ENCODE results near the gene FAP. TPM values are rescaled to one million over a fixed set of nuclear protein-coding genes. Genes with fewer than 3 reads are reported as not detected.
A peak's percentile ranks its signal among the peaks of the same experiment; 100 is the strongest.

Gene FAP
- total RNA-seq, 1 donor from 2014 or later = 6.6 TPM

DNA sequence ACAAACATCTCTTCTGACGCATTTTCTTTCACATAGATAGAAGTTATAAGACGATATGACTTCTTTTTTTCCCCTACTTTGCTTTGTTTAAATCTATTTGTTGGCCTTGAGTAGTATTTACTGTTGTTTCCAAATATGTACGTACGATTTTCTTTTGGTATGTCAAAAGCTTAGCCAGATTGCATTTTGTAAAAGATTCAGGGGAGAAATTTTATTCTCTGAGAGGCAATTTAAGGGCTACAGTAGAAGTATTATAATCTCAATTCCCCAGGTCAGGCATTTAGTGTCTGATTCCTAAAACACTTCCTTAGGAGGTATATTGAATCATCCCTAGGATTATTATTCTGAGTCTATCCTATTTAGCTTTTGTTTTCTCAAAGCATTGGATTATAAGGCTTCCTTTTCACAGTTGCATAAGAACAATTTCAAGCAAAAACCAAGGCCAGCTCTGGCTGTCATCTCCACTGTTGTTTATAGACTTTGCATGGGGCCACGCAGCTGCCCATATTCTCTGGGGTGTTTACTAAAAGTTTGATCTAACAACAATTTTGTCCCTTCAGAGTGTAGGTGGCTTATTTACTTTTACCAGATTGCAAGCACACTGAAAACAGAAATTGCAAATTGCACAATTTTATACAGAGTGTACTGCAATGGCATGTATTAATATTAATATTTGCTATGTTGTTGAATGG, 57.6 kb downstream of the FAP start:
- DNase-seq = no peak

DNA sequence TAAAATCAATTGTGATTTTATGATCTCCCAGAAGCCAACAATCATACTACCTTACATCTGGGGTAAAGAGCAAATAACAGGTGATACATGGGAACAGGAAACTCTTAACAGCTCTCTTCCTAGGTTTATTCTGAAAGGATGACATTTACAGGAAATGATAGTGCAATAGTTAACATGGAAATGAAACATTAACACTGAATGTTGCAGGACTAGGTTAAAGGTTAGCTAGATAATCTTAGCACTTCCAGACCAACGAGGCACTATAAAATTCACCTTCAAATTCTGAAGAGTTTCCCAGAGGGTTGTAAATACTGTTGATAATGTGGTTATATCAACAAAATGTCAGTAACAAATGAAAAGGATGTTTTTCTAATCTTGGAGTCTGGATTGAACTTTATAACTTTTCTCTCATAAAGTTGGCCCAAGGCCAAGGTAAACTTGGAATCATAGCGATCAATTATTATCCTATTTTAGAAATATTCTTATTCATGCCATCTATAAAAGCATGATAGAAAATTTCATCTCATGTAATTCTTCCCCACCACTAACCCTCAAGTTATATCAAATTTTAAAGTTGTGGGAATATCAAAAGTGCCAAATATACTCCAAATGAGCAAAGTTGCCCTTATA, 58.3 kb downstream of the FAP start:
- DNase-seq = no peak

DNA sequence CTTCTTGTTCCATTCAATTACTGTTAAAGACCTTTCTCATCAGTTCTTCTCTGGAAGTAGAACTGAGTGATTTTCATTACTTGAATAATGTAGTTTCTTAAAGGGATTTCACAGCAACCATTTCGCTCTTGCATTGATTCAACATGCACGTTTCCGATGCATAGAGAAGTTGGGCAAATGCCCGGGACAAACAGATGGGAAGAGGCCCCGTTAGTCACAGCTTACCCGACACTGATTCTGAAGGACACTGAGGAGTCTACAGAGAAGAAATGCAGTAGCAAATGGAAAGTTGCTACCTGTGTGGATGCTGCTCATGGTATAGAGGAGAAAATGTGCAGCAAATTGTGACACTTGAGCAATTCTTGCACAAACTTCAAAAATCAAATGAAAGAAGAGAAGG, 58.9 kb downstream of the FAP start:
- DNase-seq = no peak

DNA sequence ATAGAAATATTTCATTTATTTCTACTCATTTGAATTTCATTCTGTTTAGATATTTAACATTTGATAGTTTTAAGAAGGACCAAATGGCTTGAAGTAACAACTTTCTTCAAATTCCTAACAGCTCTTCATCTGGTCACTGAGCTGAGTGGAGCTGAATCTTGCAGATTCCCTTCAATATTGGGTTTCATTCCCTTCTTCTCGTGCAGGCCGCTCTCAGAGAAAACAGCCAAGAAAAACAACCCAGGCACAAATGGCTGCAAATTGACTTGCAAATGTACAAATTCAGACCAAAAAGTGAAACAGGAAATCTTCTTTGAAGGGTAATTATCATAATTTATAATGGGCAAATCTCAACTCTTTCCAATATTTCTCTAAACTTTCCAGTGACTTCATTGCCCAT, 60.9 kb downstream of the FAP start:
- DNase-seq = no peak

DNA sequence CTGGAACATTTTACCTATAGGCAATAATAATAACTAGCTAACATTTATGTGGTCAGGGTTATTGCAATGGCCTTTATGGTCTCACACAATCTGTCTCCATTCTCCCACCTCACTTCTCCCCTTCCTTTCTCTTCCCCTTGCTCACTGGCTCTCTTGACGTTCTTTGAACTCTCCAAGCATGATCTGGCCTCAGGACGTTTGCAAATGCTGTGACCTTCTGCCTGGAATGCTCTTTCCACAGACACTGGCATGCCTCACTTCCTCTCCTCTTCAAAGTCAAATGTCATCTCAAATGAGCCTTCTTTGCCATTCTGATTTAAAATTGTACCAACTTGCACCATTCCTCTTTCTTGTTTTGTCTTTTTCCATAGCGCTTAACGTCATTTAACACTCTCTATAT, 65.9 kb downstream of the FAP start:
- DNase-seq = no peak

DNA sequence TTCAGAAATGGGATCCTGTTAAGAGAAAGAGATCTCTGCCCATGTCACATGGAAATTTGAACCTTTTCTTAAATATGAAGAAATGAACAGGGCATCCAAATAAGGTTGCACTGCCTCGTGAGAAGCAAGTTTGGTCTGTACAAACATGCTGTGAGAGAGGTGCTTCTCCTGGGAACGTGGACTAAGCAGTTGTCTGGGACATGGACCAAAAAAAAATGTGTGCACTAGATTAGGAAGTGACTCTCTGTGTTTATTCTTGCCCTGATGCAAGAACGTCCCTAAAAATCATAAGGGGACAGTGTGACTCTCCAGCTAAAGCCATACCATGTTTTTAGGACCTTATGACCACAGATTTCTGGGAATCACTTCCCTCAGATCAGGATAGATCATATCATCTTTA, 67.5 kb downstream of the FAP start:
- DNase-seq = no peak

DNA sequence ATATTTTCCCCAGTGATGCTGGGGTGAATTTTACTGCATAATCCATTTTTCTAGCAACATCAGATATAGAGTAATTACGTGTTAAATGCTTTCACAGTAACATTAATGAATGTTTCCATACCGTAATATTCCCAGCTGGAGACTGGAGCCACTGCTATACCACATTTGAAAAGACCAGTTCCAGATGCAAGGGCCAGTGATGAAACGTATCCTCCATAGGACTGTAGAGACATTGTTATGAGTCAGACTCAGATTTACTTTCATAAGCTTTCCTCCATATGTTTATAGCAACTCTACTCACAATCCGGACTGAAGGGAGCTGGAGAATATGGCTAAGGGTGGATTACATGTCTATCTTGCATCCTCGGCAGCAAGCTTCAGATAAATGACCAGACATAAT, 68.5 kb downstream of the FAP start:
- DNase-seq = no peak

DNA sequence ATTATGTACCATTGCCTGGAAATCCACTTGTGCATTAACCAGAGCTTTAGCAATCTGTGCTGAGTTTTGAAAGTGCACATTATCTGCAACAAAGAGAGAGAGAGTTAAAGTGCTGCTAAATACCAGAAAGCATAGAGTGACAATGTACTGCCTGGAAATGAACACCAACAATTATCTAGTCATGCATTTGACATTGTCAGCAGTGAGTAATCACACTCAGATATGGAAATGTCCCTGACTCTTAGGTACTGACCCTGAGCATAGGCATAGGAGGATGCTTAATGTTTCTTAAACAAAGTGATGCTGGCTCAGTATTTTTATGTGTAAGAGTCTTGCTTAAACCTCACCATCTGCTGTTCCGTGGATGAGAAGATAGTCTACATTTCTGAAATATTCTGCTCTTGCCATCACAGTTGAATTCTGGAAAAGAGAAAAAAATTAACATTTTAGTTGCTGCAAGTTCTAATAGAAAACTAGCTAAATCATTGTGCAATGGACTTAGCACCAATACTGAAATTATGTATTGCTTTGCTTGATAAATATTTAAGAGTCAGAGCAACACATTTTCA, 70.4 kb downstream of the FAP start:
- no peak for DNase-seq

DNA sequence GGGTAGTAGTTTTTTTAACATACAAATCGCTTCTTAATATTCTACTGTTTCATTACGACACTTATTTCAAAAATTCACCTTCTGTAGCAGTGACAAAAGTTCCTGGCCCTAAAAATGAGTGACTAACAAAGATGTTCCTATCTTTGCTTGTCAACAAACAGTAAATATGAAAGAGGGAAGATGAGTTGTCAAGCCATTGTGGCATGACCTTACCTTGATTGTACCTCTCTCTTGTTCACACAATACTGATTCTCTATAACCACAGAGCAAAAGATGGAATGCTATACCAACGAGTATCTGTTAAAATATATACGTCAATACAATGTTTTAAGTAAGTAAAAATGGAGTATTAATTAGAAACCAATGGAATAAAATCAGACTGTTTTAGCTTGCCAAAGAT, 76.5 kb downstream of the FAP start:
- DNase-seq = no peak

DNA sequence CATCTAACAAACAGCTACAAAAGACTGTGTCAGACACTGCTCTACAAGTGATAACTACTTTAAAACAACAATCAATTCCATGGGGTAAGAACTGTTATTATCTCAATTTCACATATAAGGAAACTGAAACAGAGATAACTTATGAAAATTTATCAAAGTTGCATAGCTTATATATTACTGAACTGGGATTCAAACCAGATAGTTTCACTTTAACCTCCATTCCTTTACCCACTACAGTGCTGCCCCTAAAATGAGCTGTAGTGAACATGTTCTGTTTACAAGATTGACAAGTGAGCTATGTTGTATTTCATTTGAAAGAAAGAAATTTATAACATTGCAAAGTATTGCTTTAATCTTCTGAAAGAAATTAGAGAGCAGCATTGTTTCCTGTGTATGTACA, 77.1 kb downstream of the FAP start:
- no peak for DNase-seq

DNA sequence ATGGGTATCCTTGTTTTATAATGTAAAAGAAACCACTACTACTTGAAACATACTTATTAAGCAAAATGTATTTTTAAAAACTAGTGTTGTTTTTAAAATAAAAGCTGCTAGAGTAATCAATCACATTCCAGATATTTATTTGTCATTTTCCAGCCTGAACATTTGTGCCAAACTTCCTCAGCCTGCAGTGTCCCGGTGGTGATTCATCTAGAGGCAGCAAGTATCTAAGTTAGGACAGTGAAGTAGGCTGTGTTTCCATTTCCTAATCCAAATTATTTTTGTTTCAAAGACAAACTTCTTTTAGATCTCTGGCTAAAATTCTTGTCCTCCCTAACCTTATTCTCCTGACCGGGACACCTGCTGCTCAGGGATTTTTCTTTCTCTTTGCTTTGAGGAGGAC, 78.4 kb downstream of the FAP start:
- DNase-seq = no peak

DNA sequence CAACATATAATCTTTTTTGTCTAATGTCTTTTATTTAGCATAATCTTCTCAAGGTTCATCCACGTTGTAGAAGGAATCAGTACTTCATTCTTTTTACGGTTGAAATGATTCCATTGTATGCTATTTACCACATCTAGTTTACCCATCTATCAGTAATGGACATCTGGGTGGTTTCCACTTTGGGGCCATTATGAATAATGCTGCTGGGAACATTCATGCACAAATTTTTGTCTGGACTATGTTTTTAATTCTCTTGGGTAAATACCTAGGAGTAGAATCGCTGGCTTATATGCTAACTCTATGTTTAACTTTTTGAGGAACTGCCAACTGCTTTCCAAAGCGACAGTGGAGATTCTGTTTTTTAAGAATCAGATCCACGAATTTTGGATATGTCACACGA, 83.8 kb downstream of the FAP start:
- no peak for DNase-seq

DNA sequence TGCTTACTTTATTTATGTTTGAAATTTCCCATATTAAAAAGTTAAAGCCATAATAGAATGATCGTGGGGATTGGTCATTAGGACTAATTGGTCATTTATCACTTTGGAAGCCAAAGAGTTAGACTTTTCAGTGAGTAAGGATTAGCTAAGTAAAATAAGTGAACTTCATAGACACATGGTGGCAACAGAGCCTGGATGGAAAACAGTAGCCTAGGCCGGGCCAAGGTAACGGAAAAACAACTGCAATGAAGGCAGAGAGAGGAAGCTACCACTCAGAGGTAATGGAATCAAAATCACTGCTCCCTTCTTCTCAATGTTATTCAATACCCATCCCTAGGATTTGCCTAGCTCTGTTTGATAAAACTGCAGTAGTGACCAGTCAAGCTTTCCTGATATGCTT, 87.1 kb downstream of the FAP start:
- no peak for DNase-seq

DNA sequence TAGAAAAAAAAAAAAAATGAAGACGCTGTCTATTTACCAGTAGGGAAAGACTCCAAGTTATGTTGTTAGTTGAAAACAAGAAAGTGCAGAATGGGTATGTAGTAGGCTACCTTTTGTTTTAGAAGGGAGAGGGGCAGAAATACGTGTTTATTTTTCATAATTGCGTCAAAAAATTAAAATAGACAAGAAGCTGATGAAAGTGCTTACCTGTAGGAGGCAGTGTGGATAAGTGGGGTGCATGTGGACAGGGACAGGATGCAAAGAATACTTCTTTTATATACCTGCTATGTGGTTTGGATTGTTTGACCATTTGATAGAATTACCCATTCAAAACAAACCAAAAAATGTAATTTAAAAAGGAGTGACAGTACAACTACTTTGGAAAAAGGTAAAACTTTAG, 88.2 kb downstream of the FAP start:
- DNase-seq = no peak

DNA sequence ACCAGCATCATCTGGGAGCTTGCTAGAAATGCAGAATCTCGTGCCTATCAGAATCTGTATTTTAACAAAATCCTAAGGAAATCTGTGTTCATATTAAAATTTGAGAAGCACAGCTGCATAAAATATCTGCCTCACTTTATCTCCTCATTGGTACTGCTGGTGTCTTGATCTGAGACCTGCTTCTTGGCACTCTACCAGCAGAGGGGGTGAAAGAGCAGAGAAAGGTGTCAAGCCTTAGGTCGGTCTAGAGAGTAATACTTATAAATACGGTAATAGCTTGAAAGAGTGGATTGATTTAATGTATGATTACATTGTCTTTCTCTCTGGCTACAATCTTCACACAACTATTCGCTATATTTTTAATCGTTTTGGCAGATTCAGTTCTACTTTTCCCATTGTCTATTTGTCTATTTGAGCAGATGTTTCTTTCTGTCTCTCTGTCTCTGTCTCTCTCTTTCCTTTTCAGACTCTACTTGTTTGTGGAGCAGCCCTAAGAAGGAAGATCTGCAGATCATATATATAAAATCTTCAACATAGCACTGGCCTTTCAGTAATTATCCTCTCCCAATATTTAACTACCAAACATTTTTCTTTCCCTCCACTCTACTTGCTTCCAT, 89.5 kb downstream of the FAP start:
- peak; percentile 81 for DNase-seq

DNA sequence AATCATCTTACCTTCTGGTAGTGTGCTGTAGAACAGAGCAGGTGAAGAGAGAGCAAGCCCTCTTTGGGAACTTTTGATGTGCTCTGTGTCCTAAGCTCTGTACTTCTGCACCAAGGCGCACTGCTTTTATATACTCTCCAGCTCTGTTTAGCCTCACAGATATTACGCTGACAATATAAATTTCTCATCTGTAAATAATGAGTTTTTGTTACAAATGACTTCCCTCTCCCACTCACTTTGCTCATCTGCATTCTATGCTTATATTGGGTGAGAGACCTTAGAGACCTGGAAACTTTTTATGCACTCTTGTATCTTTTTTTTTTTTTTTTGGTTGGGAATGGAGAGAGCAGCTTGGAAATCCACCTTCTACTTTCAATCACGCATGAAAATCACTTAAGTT, 91.1 kb downstream of the FAP start, which contains the start of gene GCG:
GCG (minus strand) TSS at position 101 of the 400 bp plus-strand sequence. CDS start 3,069 bp downstream, outside the sequence.
- no peak for DNase-seq

DNA sequence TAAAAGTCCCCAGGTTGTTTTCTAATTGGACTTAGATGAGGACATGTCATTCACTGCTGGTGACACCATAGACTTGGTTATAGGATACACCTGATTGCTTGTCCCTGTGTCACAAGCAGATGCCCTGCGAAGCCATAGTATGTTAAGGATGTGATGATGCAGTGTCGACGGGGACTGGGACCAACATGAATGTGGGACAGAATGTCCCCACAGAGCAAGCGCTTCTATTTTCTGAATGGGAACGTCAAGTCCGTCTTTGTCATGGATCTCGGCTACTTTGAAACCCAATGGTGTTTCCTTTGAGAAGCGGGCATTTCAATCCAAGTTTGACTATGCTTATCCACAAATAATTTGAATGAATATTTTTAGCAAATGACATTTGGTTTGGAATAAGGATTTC, 93.3 kb downstream of the FAP start:
- DNase-seq = no peak

DNA sequence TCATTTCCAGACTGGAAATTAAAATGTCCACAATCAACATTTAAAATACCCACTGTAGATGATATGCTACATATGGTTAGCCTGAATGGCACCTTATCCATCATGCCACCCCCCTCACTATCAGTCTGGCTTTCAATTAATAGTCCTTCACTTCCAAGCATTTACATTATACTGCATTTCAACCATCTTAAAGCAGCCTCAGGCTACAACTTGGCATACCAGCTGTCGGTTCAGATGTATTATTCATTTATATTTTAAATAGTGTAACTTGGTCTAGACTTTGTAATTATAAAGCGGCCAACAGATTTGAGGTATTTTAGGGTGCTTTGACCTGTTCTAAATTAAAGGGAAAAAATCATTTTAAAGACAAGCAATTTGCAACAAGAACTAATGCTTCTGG, 93.8 kb downstream of the FAP start:
- no peak for DNase-seq

DNA sequence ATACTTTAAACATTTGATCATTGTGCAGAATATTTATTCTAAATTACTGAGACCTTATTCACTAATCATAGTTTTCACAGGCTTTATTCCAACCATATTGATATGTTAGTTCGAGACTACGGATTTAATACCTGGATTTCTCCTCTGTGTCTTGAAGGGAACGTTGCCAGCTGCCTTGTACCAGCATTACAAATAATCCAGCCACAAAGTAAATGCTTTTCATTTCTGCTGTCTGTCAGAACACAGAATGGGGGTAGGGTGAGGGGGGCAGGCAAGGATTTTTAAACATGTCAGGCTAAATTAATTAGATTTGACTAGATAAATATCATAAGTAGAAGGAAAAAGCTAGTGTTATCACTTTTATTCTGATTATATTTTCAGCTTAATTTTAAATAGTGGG, 94.3 kb downstream of the FAP start:
- no peak for DNase-seq

DNA sequence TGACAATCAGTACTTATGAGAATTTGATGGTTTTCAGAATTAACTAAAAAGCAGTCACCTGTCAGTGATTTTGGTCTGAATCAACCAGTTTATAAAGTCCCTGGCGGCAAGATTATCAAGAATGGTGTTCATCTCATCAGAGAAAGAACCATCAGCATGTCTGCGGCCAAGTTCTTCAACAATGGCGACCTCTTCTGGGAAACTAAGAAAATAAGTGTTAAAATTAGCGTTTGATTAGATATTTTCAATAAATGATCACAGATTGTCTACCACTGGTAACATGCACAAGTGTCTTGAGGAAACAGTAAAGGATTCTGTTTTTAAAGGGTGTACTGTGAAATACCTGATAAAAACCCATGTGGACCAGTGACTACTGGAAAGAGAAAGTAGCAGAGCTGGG, 99.3 kb downstream of the FAP start:
- no peak for DNase-seq

DNA sequence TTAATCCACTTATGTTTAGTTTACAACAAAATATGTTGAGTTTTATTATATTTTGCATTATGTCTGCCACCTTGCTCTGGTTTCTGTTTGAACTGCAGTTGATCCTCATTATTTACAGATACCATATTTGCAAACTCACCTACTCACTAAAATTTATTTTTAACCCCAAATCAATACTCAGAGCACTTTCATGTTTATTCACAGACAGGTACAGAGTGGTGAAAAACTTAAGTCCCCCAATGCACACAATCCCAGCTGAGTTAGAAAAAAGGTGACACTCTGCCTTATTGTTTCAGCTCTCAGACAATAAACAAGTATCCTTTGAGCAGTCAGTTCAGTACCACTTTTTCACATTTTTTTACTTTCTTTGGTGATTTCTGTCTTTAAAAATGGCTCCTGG, 104.9 kb downstream of the FAP start:
- DNase-seq = no peak

DNA sequence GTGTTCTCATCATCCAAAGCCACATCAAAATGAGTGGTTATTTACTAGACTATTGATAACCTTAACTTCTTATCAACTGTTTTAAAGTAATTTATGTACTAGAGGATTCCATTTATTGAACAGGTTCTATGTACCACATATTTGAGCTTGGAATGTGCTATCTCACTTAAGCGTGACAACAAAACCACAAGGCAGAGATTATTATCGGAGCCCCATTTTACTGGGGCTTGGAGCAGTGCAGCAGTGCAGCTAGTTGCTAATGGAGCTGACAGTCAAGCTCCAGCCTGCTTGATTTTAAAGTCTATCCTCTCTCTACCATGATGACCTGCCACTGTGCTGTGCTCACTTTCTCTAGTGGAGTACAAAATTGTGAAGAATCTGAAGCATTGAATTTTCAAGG, 115.8 kb downstream of the FAP start:
- no peak for DNase-seq

DNA sequence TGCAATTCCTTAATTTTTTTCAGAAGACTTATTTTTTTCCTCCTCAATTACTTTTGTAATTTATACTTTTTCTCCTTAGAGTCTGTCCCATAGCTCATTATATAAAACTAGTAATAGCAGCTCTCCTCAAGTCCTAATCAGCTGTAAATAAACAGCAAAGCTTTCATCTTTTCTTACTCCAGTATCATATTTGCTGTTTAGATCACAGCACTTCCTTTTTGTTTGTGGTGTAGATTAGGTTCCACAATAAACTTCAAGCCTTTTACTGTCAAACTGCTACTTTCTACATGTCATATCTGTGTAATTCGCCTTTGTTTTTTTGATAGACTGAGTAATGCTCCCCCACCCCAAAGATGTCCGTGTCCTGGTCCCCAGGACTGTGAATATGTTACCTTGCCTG, 116.7 kb downstream of the FAP start:
- no peak for DNase-seq

DNA sequence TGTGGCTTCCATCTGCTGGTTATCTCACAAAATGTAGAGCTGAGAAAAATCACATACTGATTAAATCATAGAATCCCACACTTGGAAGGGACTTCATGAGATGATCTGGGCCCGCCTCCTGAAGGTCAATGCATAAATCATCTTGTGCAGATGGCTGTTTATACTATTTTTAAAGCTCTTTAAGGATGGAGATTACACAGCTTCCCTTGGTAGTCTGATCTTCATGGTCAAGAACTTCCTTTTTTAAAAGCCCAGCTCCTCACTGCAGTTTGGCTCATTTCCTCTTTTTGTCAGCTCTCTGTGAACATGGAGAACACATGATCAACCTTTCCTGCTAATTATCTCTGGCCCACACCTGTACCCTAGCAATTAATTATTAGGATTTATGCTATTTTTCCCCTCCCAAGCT, 117.1 kb downstream of the FAP start:
- DNase-seq = peak; percentile 65

Measured in dermis blood vessel endothelial cell (primary cell).